AG04450 (cell line): Measurements from ENCODE around the gene SEC24B. TPM values are rescaled to one million over a fixed set of nuclear protein-coding genes. Genes with fewer than 3 reads are reported as not detected.

Experiments
- CTCF ChIA-PET: fragments of 300-600, 350-600 bp; formaldehyde crosslinking; extraction: SDS; loops from one replicate; lab custom pipeline; 2022; ENCODE audit warnings: antibody characterized with exemption, inconsistent platforms; lab: Charles Lee
- POLR2A ChIA-PET: fragments of 350-600 bp; formaldehyde crosslinking; extraction: SDS; loops from one replicate; lab custom pipeline; 2021; ENCODE audit warnings: antibody characterized with exemption, inconsistent platforms; lab: Yijun Ruan, JAX
- DNase-seq: peaks from one replicate; pipeline ENCODE4 v3.0.0-alpha.2; 2011; ENCODE audit warnings: low read depth, low spot score
- H3K27ac ChIP-seq: one replicate; pipeline ENCODE4 v1.5.1; 2012; ENCODE audit warnings: low read depth, low read length, control low read depth
- H3K27me3 ChIP-seq: one replicate; pipeline ENCODE4 v1.6.0; 2012; ENCODE audit warnings: low read length; ENCODE audit not compliant: control insufficient read depth, insufficient read depth
- H3K4me3 ChIP-seq: 2 replicates; pipeline ENCODE4 v1.5.1; 2011; ENCODE audit warnings: mild to moderate bottlenecking, low read depth, low read length, control low read depth
- H3K9me3 ChIP-seq: 2 replicates; pipeline ENCODE4 v1.5.1; 2012; ENCODE audit warnings: low read length; ENCODE audit not compliant: control insufficient read depth, insufficient read depth
- polyA plus RNA-seq: library from polyadenylated mRNA; depleted of rRNA; stranded (reverse); fragments of >200 nt; gene quantifications from 2 replicates; pipeline ENCODE4 v1.2.3, GENCODE V29; 2011; rRNA removed
- small RNA-seq: library from RNA; depleted of rRNA; stranded (forward); fragments of <200 nt; gene quantifications from one replicate; pipeline ENCODE3, GENCODE V24; 2012; ENCODE audit warnings: low read depth; ENCODE audit not compliant: insufficient read length
- TF ChIP-seq, protein P1 (sequence below): IDR thresholded peaks from 2 replicates; pipeline ENCODE4 v1.5.1; 2011; ENCODE audit warnings: low read depth, low read length, control low read depth, inconsistent platforms

Gene SEC24B
- polyA plus RNA-seq, 1 experiment: 55.9 TPM

GRCh38 chr4:109588176-109588575 lies 154.6 kb downstream of the SEC24B start:
- Histone ChIP-seq H3K4me3 (no peak overlapping the region), H3K27ac (no peak overlapping the region), H3K9me3 (peaks cover 5% of the 10 kb centered on the region), H3K27me3 (no peaks in the 10 kb centered on the region)
- POLR2A ChIA-PET: no interaction called here
- no peak for DNase-seq
- TF ChIP-seq, protein P1, sequence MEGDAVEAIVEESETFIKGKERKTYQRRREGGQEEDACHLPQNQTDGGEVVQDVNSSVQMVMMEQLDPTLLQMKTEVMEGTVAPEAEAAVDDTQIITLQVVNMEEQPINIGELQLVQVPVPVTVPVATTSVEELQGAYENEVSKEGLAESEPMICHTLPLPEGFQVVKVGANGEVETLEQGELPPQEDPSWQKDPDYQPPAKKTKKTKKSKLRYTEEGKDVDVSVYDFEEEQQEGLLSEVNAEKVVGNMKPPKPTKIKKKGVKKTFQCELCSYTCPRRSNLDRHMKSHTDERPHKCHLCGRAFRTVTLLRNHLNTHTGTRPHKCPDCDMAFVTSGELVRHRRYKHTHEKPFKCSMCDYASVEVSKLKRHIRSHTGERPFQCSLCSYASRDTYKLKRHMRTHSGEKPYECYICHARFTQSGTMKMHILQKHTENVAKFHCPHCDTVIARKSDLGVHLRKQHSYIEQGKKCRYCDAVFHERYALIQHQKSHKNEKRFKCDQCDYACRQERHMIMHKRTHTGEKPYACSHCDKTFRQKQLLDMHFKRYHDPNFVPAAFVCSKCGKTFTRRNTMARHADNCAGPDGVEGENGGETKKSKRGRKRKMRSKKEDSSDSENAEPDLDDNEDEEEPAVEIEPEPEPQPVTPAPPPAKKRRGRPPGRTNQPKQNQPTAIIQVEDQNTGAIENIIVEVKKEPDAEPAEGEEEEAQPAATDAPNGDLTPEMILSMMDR: no peak
- CTCF ChIA-PET: no interaction called here

DNA sequence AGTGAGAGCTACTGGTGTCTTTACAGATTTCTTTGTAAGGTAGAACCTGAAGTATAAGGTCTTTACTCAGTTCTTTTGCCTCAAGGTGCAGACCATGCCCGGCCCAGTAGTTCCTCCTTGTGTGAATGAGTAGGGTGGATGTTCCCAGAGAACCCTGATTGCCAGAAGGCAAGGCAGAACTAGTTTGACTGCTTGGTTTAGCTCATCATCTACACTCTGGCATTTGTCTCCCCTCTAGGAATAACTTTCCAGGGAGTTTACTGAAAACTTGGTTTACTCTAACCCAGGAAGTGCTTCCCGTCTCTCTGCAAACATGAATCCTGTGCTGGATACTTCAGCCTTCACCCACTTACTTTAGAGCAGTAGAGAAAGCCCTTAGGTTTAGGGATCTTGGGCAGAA lies 155.5 kb downstream of the SEC24B start:
- no peaks in the 10 kb centered on the region for H3K27me3 ChIP-seq
- POLR2A ChIA-PET: no interaction called here
- CTCF ChIA-PET: no interaction called here
- no peak overlapping the region for H3K4me3 ChIP-seq
- peaks cover 5% of the 10 kb centered on the region for H3K9me3 ChIP-seq
- H3K27ac ChIP-seq: no peak overlapping the region
- no peak for DNase-seq
- TF ChIP-seq, protein P1: no peak

DNA sequence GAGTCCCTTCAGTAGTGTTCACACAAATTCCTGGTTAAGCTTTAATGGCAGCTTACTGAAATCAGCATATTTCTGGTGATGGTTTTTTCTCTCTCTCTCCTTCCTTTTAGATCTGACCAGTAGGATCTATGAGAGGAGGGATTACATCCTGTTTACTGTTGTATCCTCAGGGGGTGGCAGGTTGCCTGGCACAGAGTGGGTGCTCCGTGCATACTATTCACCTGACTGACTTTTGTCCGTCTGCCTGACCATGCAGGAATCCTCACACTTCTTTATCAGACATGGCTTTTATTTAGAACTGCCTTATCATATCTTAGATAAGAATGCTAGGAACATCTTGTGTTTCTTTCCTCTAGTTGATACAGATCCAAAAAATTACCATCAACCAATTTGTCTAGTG lies 156.0 kb downstream of the SEC24B start:
- TF ChIP-seq, protein P1: no peak
- Histone ChIP-seq H3K9me3 (peaks cover 5% of the 10 kb centered on the region), H3K27me3 (no peaks in the 10 kb centered on the region), H3K4me3 (no peak overlapping the region), H3K27ac (no peak overlapping the region)
- DNase-seq: no peak
- CTCF ChIA-PET: interaction anchor here (0.9 to 1.2 kb wide), 2 partner anchors 9 to 157 kb away, joined by 3 read pairs; no protein-coding TSS in a partner anchor
- POLR2A ChIA-PET: no interaction called here

Small RNA genes within 50 kb of the gene (small RNA-seq; reads per million reads assigned to genes)
- 55.7 reads per million, percentile 86 among the genes with 10 or more reads in this experiment for gene MIR576
- gene RN7SL55P: not detected

Other genes starting within 250 kb of the SEC24B start
- gene COL25A1, start 131.2 kb upstream of the SEC24B start, polyA plus RNA-seq: 0.01 TPM in 1 of 2 replicates, not detected in the other
- gene MCUB, start 126.4 kb downstream of the SEC24B start, polyA plus RNA-seq: 13.7 and 16.8 TPM in 2 replicates